C4-2B (cell line): ENCODE data around the gene DSCAML1.

Experiments
- H3K27ac ChIP-seq: fragments of 450-650 bp; 2 replicates; pipeline ENCODE4 v1.5.1; 2017
- ZFX ChIP-seq: fragments of 450-650 bp; IDR thresholded peaks from 2 replicates; pipeline ENCODE4 v1.6.1; 2017
- TF ChIP-seq, protein P1 (sequence below): fragments of 450-650 bp; conservative IDR thresholded peaks from 2 replicates; pipeline ENCODE4 v1.5.1; 2017; ENCODE audit warnings: mild to moderate bottlenecking

DSCAML1 gene

DNA sequence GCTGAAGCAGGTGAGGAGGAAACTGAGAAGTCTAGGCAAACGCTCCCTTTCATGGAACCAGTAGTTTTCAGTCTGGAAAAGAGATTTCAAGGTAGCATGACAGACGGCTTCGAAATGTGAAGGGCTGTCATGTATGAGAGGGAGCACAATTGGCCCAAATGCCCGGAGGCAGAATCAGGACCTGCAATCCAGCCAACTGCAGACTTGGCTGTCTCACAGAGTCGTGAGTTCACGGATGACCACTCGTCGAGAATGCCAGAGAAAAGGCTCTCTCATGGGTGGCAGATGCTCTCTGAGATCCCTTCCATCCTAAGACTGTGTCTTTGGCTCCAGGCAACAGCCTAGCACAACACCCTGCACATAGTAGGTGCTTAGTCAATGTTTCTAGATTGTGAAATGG lies 134.8 kb downstream of the DSCAML1 start:
- TF ChIP-seq ZFX: no peak
- TF ChIP-seq, protein P1, sequence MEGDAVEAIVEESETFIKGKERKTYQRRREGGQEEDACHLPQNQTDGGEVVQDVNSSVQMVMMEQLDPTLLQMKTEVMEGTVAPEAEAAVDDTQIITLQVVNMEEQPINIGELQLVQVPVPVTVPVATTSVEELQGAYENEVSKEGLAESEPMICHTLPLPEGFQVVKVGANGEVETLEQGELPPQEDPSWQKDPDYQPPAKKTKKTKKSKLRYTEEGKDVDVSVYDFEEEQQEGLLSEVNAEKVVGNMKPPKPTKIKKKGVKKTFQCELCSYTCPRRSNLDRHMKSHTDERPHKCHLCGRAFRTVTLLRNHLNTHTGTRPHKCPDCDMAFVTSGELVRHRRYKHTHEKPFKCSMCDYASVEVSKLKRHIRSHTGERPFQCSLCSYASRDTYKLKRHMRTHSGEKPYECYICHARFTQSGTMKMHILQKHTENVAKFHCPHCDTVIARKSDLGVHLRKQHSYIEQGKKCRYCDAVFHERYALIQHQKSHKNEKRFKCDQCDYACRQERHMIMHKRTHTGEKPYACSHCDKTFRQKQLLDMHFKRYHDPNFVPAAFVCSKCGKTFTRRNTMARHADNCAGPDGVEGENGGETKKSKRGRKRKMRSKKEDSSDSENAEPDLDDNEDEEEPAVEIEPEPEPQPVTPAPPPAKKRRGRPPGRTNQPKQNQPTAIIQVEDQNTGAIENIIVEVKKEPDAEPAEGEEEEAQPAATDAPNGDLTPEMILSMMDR: no peak
- no peak overlapping the region for H3K27ac ChIP-seq

DNA sequence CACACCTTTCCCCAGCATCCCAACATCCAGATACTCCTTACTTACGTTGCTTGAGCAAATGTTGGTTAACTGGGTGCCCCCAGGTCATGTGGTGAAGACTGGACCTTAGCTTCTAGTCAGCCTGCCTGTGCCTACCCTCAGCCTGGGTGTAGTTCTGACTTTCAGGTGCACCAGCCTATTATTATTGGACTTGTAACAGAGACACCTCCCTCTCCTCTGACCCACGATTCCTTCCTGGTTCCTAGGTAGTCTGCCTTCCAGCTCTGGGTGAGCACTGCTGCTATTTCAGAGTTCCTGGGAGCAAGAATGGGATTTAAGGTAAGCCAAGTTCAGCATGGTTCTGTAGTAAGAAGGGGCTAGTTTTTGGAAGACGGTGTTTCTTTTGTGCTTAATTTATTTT lies 138.2 kb downstream of the DSCAML1 start:
- H3K27ac ChIP-seq: no peak overlapping the region
- TF ChIP-seq, protein P1: no peak
- no peak for TF ChIP-seq ZFX

DNA sequence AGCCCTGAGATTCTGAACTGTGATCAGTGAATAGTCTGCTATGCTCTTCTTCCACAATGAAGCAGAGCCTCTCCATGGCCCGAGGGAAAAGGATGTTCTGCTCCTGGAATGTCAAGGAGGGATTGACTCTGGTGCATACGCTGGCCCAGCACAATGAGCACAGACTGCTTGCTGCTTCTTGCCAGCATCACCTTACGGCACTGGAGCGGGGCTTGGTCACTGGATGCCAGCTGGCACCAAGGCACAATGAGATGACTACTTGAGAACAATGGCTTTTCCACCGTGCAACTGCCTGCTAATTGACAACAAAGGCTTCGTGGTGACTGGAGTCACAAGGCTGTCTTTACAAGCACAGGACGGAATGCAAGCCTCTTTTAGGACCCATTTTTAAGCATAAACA lies 139.2 kb downstream of the DSCAML1 start:
- no peak for TF ChIP-seq ZFX
- TF ChIP-seq, protein P1: no peak
- no peak overlapping the region for H3K27ac ChIP-seq

DNA sequence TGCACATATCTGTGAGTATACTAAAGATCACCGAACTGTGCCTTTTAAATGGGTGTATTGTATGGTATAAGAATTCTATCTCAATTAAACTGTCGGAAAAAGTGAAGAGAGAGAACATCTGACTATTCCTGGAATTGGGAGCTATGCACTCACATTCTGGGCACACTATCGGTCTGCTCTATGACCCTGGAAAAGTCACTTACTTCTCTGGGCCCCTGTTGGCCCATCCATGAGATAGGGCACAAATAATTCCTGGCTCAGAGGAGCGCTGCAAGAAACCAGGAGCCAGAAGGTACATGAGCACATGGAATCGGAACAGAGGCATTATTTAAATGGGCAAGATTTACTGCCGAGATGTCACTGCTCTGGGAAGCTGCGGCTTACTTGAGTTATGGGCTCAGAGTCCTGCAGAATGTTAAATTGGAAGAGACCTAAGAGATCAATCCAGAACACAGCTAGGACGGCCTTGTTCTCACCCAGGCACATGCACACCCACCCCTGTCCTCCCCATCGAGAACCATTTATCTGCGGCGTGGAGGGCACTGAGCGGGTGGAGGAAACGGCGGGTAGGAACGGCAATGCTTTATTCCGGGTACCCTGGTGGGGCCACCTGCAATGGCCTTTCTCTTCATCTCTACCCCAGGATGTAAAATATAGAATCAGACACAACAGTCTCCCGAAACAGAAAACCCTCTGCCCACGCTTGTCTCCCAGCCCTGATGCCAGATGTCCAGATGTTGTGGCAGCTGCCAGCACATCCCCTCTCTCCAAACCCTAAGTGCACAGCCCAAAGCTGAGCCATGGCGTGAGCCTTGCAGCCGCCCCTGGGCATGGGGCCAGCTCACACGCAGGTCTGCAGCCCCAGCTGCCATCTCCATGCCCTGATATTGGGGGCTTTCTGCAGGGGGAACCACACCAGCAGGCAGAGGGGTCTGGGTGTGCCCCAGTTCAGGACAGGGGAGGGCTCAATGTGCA lies 142.4 kb downstream of the DSCAML1 start:
- no peak overlapping the region for H3K27ac ChIP-seq
- TF ChIP-seq ZFX: no peak
- TF ChIP-seq, protein P1: no peak

DNA sequence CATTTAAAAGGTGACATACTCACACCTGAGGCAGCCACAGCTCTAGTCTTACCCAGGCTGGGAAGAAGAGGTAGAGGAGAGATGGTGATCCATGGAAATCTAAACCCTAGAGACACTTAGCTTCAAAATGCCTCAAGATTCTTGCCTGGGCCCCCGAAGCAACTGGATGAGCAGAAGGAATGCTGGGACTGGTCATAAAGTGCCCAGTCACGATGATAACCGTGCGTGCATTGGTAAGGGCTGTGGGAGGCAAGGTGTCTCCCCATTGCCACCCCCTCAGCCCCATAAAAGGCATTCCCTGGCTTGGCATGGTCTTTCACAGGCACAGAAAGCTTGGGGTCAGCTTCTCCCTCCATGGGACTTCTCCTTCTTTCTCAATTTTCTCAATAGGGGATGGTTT lies 144.5 kb downstream of the DSCAML1 start:
- H3K27ac ChIP-seq: no peak overlapping the region
- TF ChIP-seq, protein P1: no peak

DNA sequence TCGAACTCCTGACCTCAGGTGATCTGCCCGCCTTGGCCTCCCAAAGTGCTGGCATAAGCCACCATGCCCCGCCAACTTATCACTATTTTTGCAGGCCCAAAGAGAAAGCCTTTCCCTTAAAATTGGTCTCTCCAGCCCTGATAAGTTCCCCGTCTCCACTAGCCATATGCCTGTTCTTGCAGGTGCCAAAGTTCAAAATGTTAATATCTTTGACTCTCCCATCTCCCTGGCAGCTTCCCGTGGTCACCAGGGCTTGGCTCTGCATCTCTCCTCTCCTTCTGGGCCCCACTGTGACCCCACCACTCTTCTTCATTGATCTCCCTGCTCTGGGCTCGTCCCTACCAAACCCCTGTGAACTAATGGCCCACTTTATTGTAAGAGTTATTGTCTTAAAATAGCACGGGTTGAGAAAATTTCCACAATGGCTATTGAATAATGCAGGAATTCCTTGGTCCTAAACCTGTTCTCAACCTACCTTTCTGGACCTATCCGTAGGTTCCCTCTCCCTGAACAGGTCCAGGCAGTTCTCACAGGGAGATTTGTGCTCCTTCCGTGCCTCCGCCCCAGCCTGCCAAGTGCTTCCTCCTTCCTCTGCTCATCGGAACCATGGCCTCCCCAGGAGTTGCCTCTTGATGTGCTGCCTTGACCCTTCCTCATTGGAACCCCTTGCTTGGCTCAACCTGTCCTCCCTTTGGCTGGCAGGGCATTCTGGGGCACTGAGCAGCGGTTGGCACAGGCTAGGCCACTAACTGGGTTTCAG lies 147.5 kb downstream of the DSCAML1 start:
- TF ChIP-seq, protein P1: no peak
- TF ChIP-seq ZFX: no peak
- H3K27ac ChIP-seq: no peak overlapping the region

DNA sequence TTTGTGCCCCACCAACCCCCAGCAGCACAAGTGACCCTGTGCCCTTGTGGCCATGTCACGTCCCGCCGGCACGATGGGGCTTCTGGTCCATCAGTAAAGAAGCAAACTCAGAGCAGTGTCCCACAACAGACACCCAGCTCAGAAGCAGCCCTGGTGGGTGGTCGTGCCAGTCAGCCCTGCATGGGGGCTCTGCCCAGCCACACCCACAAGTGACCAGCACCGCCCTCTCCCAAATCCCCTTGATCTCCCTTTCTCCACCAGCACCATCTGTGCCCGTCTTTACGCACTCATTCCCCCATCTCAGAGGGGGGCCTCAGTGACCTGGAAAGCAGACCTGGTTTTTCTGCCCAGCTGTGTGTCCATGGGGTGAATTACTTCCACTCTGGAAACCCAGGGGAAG lies 149.1 kb downstream of the DSCAML1 start:
- TF ChIP-seq, protein P1: no peak
- no peak for TF ChIP-seq ZFX
- H3K27ac ChIP-seq: no peak overlapping the region
